Large intestine (tissue), 3 donors: ENCODE measurements around the gene PKIB. TPM values are rescaled to one million over a fixed set of nuclear protein-coding genes. Genes with fewer than 3 reads are reported as not detected.

Experiments
- DNase-seq, 2 donors: peaks; one replicate each; pipeline versions ENCODE4 v3.0.0 to v3.0.0-alpha.2; 2013
- H3K27ac ChIP-seq: one replicate; pipeline ENCODE4 v1.5.1; 2013; ENCODE audit warnings: low read length
- H3K27me3 ChIP-seq: 2 replicates; pipeline ENCODE4 v1.6.1; 2013; ENCODE audit warnings: low read length; ENCODE audit not compliant: control insufficient read depth, insufficient read depth
- H3K36me3 ChIP-seq: 2 replicates; pipeline ENCODE4 v1.6.1; 2013; ENCODE audit warnings: low read length; ENCODE audit not compliant: control insufficient read depth, insufficient read depth
- H3K4me1 ChIP-seq: one replicate; pipeline ENCODE4 v1.6.1; 2013; ENCODE audit warnings: low read length; ENCODE audit not compliant: control insufficient read depth, insufficient read depth
- H3K4me3 ChIP-seq: one replicate; pipeline ENCODE4 v1.5.1; 2013; ENCODE audit warnings: low read length
- H3K9me3 ChIP-seq: one replicate; pipeline ENCODE4 v1.6.1; 2013; ENCODE audit warnings: mild to moderate bottlenecking, low read depth, low read length, moderate library complexity; ENCODE audit not compliant: control insufficient read depth
- WGBS: methylation state at CpG from one replicate; pipeline ENCODE4 v1.1.5; 2013; ENCODE audit warnings: low lambda C conversion rate; ENCODE audit not compliant: insufficient coverage; 5-methylcytosine and 5-hydroxymethylcytosine counted together
- polyA plus RNA-seq: library from polyadenylated mRNA; unstranded; fragments of 120-200 nt; gene quantifications from one replicate; pipeline ENCODE4 v1.2.1, GENCODE V29; 2013

Gene PKIB
- polyA plus RNA-seq, 1 donor = 30.3 TPM

DNA sequence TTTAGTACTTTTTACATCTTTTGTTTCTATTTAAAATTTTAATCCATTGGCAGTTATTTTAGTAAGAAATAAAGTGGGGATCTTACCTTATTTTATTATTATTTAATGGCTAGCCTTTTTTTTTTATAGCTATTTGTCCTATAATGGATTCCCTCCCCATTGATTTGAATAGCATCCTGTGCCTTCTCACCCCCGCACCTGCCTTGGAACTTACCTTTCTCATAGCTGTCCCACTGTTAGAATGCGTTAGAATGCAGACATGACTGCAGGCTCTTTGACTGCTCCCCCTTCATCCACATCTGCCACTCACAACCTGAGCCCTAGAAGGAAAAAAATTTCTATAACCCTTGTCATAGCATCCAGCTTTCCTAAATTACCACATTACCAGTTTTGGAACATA, 9.1 kb downstream of the PKIB start:
- WGBS = 80% methylated on average over 1 of the region's 2 CpGs
- Histone ChIP-seq H3K4me1 (no peaks in the 10 kb centered on the region), H3K27me3 (no peaks in the 10 kb centered on the region), H3K9me3 (no peaks in the 10 kb centered on the region), H3K36me3 (no peaks in the 10 kb centered on the region), H3K27ac (no peak overlapping the region), H3K4me3 (no peak overlapping the region)
- DNase-seq = no peak

DNA sequence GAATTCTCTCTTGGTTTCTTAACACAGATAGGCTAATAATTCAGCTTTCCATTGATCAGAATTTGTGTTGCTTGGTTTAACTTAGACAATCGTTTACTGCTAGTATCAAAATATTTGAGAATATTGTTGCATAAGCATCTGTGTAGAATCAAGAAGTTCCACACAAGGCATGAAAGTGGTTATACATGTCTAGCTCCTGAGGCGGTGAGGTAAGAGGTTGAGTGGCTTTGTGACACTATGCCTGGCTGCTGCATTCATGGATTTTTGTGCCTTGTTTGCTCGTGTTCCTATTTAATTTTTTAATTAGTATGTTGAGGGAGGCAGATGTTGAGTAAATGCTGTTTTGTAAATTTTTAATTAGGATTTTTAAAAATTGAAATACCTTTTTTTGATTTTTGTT, 10.2 kb downstream of the PKIB start:
- 100% methylated on average over 2 of the region's 3 CpGs for WGBS
- Histone ChIP-seq H3K27ac (no peak overlapping the region), H3K9me3 (no peaks in the 10 kb centered on the region), H3K4me1 (no peaks in the 10 kb centered on the region), H3K27me3 (no peaks in the 10 kb centered on the region), H3K36me3 (no peaks in the 10 kb centered on the region), H3K4me3 (no peak overlapping the region)
- no peak for DNase-seq

DNA sequence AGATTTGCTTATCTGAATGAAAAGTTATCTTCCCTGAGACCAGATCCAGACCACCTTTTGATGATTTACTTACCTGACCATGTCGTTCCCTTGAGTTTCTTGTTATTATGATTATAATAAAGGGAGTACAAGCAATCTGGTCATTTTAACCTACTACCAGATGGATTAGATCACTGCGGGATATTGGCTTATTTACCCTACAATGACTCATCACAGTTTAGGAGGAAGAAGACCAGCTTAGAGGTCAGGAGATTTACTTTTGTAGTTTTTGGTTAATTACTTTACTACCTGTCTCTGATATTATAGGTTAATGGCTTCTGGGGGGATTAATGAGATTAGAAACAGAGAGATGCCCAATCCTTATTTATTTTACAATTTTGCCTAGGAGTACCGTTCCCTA, 10.7 kb downstream of the PKIB start:
- no peak for DNase-seq
- H3K4me3 ChIP-seq = no peak overlapping the region
- 0% methylated on average over 1 of the region's 3 CpGs for WGBS
- H3K27ac ChIP-seq = no peak overlapping the region
- no peaks in the 10 kb centered on the region for H3K4me1 ChIP-seq
- H3K9me3 ChIP-seq = no peaks in the 10 kb centered on the region
- no peaks in the 10 kb centered on the region for H3K27me3 ChIP-seq
- H3K36me3 ChIP-seq = no peaks in the 10 kb centered on the region

DNA sequence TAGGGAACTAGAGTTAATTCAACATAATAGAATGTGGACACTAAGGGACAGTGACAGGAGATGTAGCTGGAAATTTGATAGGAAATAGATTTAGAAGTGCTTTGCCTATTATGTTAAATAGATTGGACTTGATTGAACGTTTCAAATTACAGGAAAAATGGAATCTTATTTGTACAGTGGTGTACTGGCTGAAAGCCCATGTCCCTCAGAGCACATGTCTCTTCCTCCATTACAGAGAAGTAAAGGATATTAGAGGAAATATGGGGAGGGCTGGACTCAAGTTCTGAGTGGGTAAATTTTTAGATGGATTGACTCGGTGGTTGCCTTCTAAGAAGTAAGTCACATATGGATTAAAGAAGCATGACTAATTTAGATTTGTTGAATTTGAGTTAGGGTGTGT, 11.4 kb downstream of the PKIB start:
- H3K4me3 ChIP-seq = no peak overlapping the region
- no peaks in the 10 kb centered on the region for H3K36me3 ChIP-seq
- WGBS = 80% methylated on average over 1 of the region's 2 CpGs
- no peak for DNase-seq
- no peaks in the 10 kb centered on the region for H3K27me3 ChIP-seq
- H3K9me3 ChIP-seq = no peaks in the 10 kb centered on the region
- no peak overlapping the region for H3K27ac ChIP-seq
- no peaks in the 10 kb centered on the region for H3K4me1 ChIP-seq

DNA sequence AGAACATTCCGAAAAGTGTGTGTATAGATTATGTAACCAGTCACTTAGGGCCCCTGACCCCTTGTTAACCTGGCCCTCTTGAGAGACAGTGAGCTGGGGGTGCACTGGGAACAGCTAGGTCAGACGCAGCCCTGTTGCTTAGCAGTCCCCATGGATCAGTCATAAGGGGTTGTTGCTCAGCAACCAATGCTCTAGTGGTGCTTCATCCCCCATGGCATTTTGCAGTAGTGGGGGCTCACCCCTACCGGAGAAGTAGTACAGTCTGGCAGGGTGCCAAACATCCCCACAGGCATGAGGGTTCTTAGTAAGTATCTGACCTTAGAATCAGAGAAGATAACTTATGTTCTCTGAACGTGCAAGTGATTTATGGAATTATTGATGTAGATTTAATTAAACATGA, 12.3 kb downstream of the PKIB start:
- DNase-seq = peak in 1 of 2 donors; percentile 4
- no CpG with 5 or more reads among the region's 4 CpGs for WGBS
- H3K27me3 ChIP-seq = no peaks in the 10 kb centered on the region
- no peak overlapping the region for H3K4me3 ChIP-seq
- no peaks in the 10 kb centered on the region for H3K4me1 ChIP-seq
- no peaks in the 10 kb centered on the region for H3K9me3 ChIP-seq
- no peaks in the 10 kb centered on the region for H3K36me3 ChIP-seq
- no peak overlapping the region for H3K27ac ChIP-seq

DNA sequence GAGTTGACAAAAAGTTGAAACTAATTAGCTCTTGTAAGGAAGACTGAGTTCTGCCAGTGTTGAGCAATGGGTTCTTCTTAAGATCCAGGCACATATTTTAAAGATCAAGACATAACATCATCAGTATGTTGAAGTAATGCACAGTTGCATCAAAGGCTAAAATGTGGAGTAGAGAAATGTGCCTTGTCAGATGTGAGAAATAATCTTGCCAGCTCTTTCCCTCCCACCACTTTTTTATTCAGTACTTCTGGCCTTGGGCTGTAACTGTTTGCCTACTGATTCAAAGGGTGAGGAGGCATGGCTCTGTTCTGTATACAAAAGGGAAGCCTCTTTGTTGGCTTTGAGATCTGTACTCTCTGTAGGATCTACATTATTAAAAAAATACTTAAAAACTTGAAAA, 13.1 kb downstream of the PKIB start:
- Histone ChIP-seq H3K9me3 (no peaks in the 10 kb centered on the region), H3K4me1 (no peaks in the 10 kb centered on the region), H3K27ac (no peak overlapping the region), H3K27me3 (no peaks in the 10 kb centered on the region), H3K4me3 (no peak overlapping the region), H3K36me3 (no peaks in the 10 kb centered on the region)
- no peak for DNase-seq

DNA sequence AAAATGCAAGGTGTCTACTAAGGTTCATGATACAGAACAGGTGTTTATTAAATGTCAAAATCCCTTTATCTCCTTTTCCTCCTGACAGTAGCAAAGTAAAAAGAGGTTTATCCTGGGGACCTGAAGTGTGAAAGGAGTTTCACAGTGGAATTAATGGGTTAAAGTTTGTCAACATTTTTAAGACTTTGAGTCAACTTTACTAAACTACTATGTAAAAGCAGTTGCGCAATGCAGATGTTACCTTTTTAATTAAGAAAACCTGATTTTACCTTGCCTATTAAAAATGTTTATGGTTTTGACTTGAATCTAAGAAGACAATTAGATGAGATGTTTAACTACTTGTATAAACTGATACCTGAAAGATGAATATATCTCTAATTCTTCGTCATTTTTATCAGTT, 14.6 kb downstream of the PKIB start:
- 87% methylated on average over 2 of the region's 2 CpGs for WGBS
- DNase-seq = no peak

DNA sequence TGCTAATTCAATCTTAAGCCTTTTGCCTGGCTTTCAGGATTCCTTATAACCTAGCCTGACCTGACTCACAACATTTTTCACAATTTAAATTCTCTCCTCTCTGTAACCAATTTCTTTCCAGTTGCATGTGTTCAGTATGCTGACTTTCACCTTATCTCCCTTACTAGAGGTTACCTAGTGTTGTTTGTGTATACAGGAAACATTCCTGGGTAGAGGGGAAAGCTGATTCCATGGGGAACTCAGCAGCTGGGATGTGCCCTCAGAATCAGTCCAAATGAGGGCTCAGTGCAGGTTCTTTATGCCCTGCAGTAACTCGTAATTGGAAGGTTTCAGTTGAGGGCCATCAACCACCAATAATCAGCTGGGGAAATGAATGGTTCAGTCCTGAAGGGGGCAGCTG, 18.5 kb downstream of the PKIB start:
- H3K36me3 ChIP-seq = no peaks in the 10 kb centered on the region
- no peaks in the 10 kb centered on the region for H3K27me3 ChIP-seq
- H3K4me1 ChIP-seq = no peaks in the 10 kb centered on the region
- no peak overlapping the region for H3K4me3 ChIP-seq
- H3K27ac ChIP-seq = no peak overlapping the region
- no peaks in the 10 kb centered on the region for H3K9me3 ChIP-seq
- no peak for DNase-seq
- no CpG with 5 or more reads among the region's 1 CpG for WGBS

More for the DNA sequence above, 14.6 kb downstream of the PKIB start:
- H3K36me3 ChIP-seq = no peaks in the 10 kb centered on the region
- no peak overlapping the region for H3K4me3 ChIP-seq
- no peaks in the 10 kb centered on the region for H3K4me1 ChIP-seq
- no peaks in the 10 kb centered on the region for H3K9me3 ChIP-seq
- H3K27me3 ChIP-seq = no peaks in the 10 kb centered on the region
- H3K27ac ChIP-seq = no peak overlapping the region

DNA sequence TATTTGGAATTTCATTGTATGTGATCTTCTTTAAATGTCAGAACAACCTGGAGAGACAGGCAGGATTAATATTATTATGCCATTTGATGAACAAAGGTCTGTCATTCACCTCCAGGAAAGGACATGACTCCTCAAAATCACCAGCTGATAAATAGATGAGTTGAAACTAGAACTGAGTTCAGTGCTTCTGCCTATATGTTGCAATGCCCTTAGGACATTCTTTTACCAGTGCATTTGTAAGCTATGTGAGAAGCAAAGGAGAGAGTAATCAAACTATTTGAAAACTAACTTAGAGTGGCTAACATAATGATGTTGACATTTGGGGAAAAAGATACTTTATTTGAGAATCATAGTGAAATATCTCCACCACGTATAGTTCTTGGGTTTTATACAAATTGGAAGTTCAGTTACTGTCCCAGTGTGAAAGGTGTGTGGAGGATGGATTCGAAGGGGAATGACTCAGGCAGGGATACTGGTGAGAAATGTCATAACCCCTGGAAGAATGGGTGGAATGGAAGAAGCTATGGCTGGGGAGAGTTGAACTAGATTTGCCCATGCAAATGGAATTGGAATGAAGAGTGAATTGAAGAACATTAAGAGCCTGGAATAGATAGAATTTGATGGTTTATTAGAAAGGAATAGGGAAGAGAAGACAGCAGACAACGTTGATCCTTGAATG, 21.5 kb downstream of the PKIB start:
- Histone ChIP-seq H3K4me3 (no peak overlapping the region), H3K27me3 (no peaks in the 10 kb centered on the region), H3K27ac (peak overlapping the region; percentile 36), H3K4me1 (no peaks in the 10 kb centered on the region), H3K36me3 (no peaks in the 10 kb centered on the region), H3K9me3 (no peaks in the 10 kb centered on the region)
- WGBS = 17% methylated on average over 1 of the region's 3 CpGs
- no peak for DNase-seq

DNA sequence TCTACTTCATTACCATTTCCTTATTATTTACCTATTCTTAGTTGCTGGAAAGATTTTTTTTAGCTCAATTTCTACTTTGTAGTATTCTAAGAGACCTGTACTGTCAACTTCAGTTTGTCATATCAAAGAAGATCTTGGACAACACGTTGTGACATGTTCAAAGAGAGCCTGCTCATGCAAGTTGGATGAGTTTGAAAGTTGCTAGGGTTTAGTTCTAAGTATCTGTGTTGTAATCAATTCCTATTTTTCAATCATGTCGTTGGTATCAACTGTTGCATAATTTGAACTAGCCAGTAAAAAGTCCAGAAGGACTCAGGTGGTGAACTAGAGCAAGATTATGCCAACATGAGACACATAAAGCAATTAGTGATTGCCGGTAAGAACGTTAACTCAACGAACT, 30.2 kb downstream of the PKIB start:
- WGBS = 67% methylated on average over 1 of the region's 5 CpGs

DNA sequence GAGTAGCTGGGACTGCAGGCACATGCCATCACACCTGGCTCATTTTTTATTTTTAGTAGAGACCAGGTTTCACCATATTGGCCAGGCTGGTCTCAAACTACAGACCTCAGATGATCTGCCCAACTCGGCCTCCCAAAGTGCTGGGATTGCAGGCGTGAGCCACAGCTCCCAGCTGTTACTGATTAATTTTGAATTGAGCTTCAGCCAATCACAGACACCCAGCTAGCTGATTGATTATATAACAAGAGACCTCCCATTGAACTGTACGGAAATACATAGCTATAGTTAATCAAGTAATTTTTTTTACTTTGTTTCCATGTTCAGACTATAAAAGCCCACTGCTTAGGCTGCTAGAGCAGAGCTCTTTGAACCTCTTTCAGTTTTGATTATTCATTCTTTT, 31.6 kb downstream of the PKIB start:
- no peak overlapping the region for H3K27ac ChIP-seq
- H3K9me3 ChIP-seq = no peaks in the 10 kb centered on the region
- 56% methylated on average over 1 of the region's 3 CpGs for WGBS
- no peaks in the 10 kb centered on the region for H3K27me3 ChIP-seq
- H3K4me3 ChIP-seq = no peak overlapping the region
- H3K4me1 ChIP-seq = peaks cover 9% of the 10 kb centered on the region
- no peaks in the 10 kb centered on the region for H3K36me3 ChIP-seq
- no peak for DNase-seq

More for the DNA sequence above, 30.2 kb downstream of the PKIB start:
- peaks cover 4% of the 10 kb centered on the region for H3K4me1 ChIP-seq
- no peak overlapping the region for H3K4me3 ChIP-seq
- no peaks in the 10 kb centered on the region for H3K36me3 ChIP-seq
- no peaks in the 10 kb centered on the region for H3K9me3 ChIP-seq
- no peaks in the 10 kb centered on the region for H3K27me3 ChIP-seq
- no peak overlapping the region for H3K27ac ChIP-seq
- DNase-seq = no peak
